HepG2 (cell line): ENCODE results near the gene TMEM151A. TPM values are rescaled to one million over a fixed set of nuclear protein-coding genes. Genes with fewer than 3 reads are reported as not detected.

Source experiments
- AGO2 ChIP-seq: fragments of 200-400 bp; formaldehyde crosslinking; optimal IDR thresholded peaks from 2 replicates; pipeline ENCODE3; 2017; ENCODE audit warnings: mild to moderate bottlenecking, low read depth, low read length, moderate library complexity
- ATF7 ChIP-seq, 2 experiments: fragments of 450-650 bp in 1 of 2; sonication (generic) in 1 of 2; formaldehyde crosslinking in 1 of 2; IDR thresholded peaks; 2 replicates each; pipeline versions ENCODE4 v1.4.0 to v1.6.1; 2016 to 2020; ENCODE audit warnings: antibody characterized with exemption in 1 of 2, mild to moderate bottlenecking in 1 of 2, missing genetic modification reagents in 1 of 2
- ATF7-NPFF ChIP-seq: sonication (generic); formaldehyde crosslinking; IDR thresholded peaks from 2 replicates; pipeline ENCODE4 v1.8.1; 2023; ENCODE audit warnings: mild to moderate bottlenecking, low read depth, missing genetic modification reagents, moderate library complexity
- CBX1 ChIP-seq: IDR thresholded peaks from one replicate; pipeline ENCODE4 v1.6.1; 2016; ENCODE audit warnings: antibody characterized with exemption, low read depth
- FOXK1 ChIP-seq: sonication (generic); formaldehyde crosslinking; IDR thresholded peaks from 2 replicates; pipeline ENCODE4 v1.4.0; 2020; ENCODE audit warnings: low read depth, missing genetic modification reagents, borderline replicate concordance
- GLI4 ChIP-seq: sonication (generic); formaldehyde crosslinking; IDR thresholded peaks from 2 replicates; pipeline ENCODE4 v1.5.1; 2020; ENCODE audit warnings: missing genetic modification reagents, mild to moderate bottlenecking, moderate library complexity, borderline replicate concordance
- IKZF4 ChIP-seq: sonication (generic); formaldehyde crosslinking; IDR thresholded peaks from 2 replicates; pipeline ENCODE4 v1.5.1; 2020; ENCODE audit warnings: borderline replicate concordance, mild to moderate bottlenecking, low read depth, missing genetic modification reagents; ENCODE audit errors: not compliant biosample characterization
- NKX3-1 ChIP-seq: sonication (generic); formaldehyde crosslinking; IDR thresholded peaks from 2 replicates; pipeline ENCODE4 v1.5.0; 2020; ENCODE audit warnings: missing genetic modification reagents
- ONECUT2 ChIP-seq: sonication (generic); formaldehyde crosslinking; IDR thresholded peaks from 2 replicates; pipeline ENCODE4 v1.4.0; 2020; ENCODE audit warnings: missing genetic modification reagents
- PAWR ChIP-seq: sonication (generic); formaldehyde crosslinking; IDR thresholded peaks from 2 replicates; pipeline ENCODE4 v1.4.0; 2020; ENCODE audit warnings: missing genetic modification reagents, mild to moderate bottlenecking, borderline replicate concordance
- POLR2AphosphoS2 ChIP-seq: IDR thresholded peaks from 2 replicates; pipeline ENCODE4 v1.6.1; 2011; ENCODE audit warnings: low read depth, low read length, improper control_type of control experiment
- PPARG ChIP-seq: conservative IDR thresholded peaks from 2 replicates; pipeline ENCODE4 v1.6.1; 2016; ENCODE audit warnings: missing biosample characterization, missing genetic modification reagents
- RXRA ChIP-seq: sonication (generic); formaldehyde crosslinking; IDR thresholded peaks from 2 replicates; pipeline ENCODE4 v1.5.1; 2020; ENCODE audit warnings: missing genetic modification reagents
- SSRP1 ChIP-seq: IDR thresholded peaks from 2 replicates; pipeline ENCODE4 v1.6.1; 2016; ENCODE audit warnings: control low read depth
- THAP11 ChIP-seq: IDR thresholded peaks from 2 replicates; pipeline ENCODE4 v1.6.1; 2016; ENCODE audit warnings: missing biosample characterization, missing genetic modification reagents
- ZBTB8A ChIP-seq: sonication (generic); formaldehyde crosslinking; IDR thresholded peaks from 2 replicates; pipeline ENCODE4 v1.4.0; 2020; ENCODE audit warnings: mild to moderate bottlenecking, low read depth, missing genetic modification reagents, borderline replicate concordance
- ZNF17 ChIP-seq: sonication (generic); formaldehyde crosslinking; IDR thresholded peaks from 2 replicates; pipeline ENCODE4 v1.5.0; 2020; ENCODE audit warnings: mild to moderate bottlenecking, missing genetic modification reagents
- ZNF253 ChIP-seq: sonication (generic); formaldehyde crosslinking; IDR thresholded peaks from 2 replicates; pipeline ENCODE4 v1.8.0; 2022; ENCODE audit warnings: mild to moderate bottlenecking, missing genetic modification reagents, borderline replicate concordance
- ZNF260 ChIP-seq: sonication (generic); formaldehyde crosslinking; IDR thresholded peaks from 2 replicates; pipeline ENCODE4 v1.4.0; 2020; ENCODE audit warnings: missing genetic modification reagents, low read depth, mild to moderate bottlenecking, borderline replicate concordance
- ZNF605 ChIP-seq: sonication (generic); formaldehyde crosslinking; IDR thresholded peaks from 2 replicates; pipeline ENCODE4 v1.8.0; 2022; ENCODE audit warnings: mild to moderate bottlenecking, missing genetic modification reagents
- ZNF614 ChIP-seq: IDR thresholded peaks from 2 replicates; pipeline ENCODE4 v1.6.1; 2018; ENCODE audit warnings: missing biosample characterization, missing genetic modification reagents, inconsistent platforms, borderline replicate concordance
- ZNF768 ChIP-seq: sonication (generic); formaldehyde crosslinking; IDR thresholded peaks from 2 replicates; pipeline ENCODE4 v1.4.0; 2020; ENCODE audit warnings: missing genetic modification reagents
- ZNF792 ChIP-seq: IDR thresholded peaks from 2 replicates; pipeline ENCODE4 v1.6.1; 2016
- ZSCAN22 ChIP-seq: sonication (generic); formaldehyde crosslinking; IDR thresholded peaks from 2 replicates; pipeline ENCODE4 v1.4.0; 2020; ENCODE audit warnings: mild to moderate bottlenecking, missing genetic modification reagents
- polyA plus RNA-seq, 8 experiments: library from polyadenylated mRNA; depleted of rRNA in 3 of 8; stranded (reverse) in 7 of 8; unstranded in 1 of 8; fragments of >200 nt; fragmentation: Illumina TruSeq in 4 of 8; extraction: Trizol in 4 of 8; gene quantifications; 2 replicates each; pipeline versions ENCODE4 v1.2.1 to v1.2.3, GENCODE V29; 2011 to 2016; ENCODE audit warnings: low read depth in 4 of 8, missing spikeins in 1 of 8, mixed read lengths in 1 of 8; ENCODE audit not compliant: insufficient read depth in 1 of 8
- total RNA-seq, 5 experiments: library from RNA; depleted of rRNA; stranded (reverse); fragments of >200 nt; fragmentation: Illumina TruSeq; extraction: Trizol; gene quantifications; 2 replicates each; pipeline ENCODE4 v1.2.3, GENCODE V29; 2016; ENCODE audit warnings: low read depth in 1 of 5
- TF ChIP-seq, protein P1 (sequence below): fragments of 450-650 bp; IDR thresholded peaks from 2 replicates; pipeline ENCODE4 v1.6.1; 2017; ENCODE audit warnings: mild to moderate bottlenecking
- TF ChIP-seq, protein P2 (sequence below): sonication (generic); formaldehyde crosslinking; IDR thresholded peaks from 2 replicates; pipeline ENCODE4 v1.4.0; 2020; ENCODE audit warnings: missing genetic modification reagents, borderline replicate concordance
- TF ChIP-seq, protein P3 (sequence below): IDR thresholded peaks from 2 replicates; pipeline ENCODE4 v1.6.1; 2012; ENCODE audit warnings: inconsistent platforms

Gene TMEM151A
- total and polyA plus RNA-seq, 2 of the 13 experiments (the other 11 are each of a cell fraction or from before 2014, with no cell fraction given): 0.18 to 0.33 TPM

DNA sequence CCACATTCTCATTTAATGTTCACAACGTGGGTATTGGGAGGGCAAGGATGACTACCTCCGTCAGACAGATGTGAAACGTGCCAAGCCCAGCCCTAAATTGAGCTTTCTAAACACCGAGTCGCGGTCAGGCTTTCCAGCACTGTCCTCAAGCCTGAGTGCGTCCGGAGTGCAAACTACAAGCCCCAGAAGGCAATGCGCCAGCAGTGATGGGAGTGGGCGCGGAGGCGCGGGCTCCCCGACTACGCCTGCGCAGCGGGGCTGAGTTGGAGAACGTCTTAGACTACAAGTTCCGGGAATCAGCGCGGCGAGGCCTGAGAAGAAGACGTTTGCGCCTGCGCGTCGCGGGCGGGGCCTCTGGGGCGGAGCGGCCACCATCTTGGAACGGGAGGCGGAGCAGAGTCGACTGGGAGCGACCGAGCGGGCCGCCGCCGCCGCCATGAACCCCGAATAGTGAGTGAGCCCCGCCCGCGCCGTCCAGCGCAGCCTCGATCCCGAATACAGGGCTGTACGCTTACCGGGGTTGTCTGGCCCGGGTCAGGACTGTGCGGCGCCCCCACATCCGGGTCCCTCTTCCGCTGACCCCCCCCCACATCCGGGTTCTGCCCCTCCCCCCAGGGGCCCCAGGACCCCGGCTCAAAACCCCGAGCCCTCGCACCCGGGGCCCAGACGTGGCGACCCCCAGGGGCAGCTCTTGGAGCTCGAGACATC lies 23.3 kb upstream of the TMEM151A start, which contains the start of gene RAB1B (continued):
- TF ChIP-seq ZNF253 (CRISPR knock-in tag) (no peak), IKZF4 (CRISPR knock-in tag) (peak; percentile 40), PPARG (no peak), ONECUT2 (no peak), NKX3-1 (CRISPR knock-in tag) (no peak), FOXK1 (CRISPR knock-in tag) (peak; percentile 56; the same call in 1 of the 2 replicates), ATF7 (IDR thresholded peaks at IDR 0.05) (no peak), ATF7 (CRISPR knock-in tag; IDR thresholded peaks at IDR 0.05) (no peak), ZNF792 (CRISPR knock-in tag) (no peak), ZNF17 (CRISPR knock-in tag) (no peak), THAP11 (CRISPR knock-in tag) (peak; percentile 97), ZNF605 (CRISPR knock-in tag) (no peak), AGO2 (no peak), ZNF768 (CRISPR knock-in tag) (no peak), ZBTB8A (CRISPR knock-in tag) (no peak), RXRA (no peak; the same call in none of the 2 replicates), PAWR (CRISPR knock-in tag) (no peak), ZSCAN22 (CRISPR knock-in tag) (no peak), CBX1 (no peak), SSRP1 (CRISPR knock-in tag) (no peak; the same call in 1 of the 2 replicates), ATF7-NPFF (CRISPR knock-in tag) (no peak), ZNF614 (CRISPR knock-in tag) (no peak), GLI4 (CRISPR knock-in tag) (no peak), ZNF260 (CRISPR knock-in tag) (no peak), POLR2AphosphoS2 (no peak)
- TF ChIP-seq, protein P1, sequence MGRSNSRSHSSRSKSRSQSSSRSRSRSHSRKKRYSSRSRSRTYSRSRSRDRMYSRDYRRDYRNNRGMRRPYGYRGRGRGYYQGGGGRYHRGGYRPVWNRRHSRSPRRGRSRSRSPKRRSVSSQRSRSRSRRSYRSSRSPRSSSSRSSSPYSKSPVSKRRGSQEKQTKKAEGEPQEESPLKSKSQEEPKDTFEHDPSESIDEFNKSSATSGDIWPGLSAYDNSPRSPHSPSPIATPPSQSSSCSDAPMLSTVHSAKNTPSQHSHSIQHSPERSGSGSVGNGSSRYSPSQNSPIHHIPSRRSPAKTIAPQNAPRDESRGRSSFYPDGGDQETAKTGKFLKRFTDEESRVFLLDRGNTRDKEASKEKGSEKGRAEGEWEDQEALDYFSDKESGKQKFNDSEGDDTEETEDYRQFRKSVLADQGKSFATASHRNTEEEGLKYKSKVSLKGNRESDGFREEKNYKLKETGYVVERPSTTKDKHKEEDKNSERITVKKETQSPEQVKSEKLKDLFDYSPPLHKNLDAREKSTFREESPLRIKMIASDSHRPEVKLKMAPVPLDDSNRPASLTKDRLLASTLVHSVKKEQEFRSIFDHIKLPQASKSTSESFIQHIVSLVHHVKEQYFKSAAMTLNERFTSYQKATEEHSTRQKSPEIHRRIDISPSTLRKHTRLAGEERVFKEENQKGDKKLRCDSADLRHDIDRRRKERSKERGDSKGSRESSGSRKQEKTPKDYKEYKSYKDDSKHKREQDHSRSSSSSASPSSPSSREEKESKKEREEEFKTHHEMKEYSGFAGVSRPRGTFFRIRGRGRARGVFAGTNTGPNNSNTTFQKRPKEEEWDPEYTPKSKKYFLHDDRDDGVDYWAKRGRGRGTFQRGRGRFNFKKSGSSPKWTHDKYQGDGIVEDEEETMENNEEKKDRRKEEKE: no peak
- TF ChIP-seq, protein P2, sequence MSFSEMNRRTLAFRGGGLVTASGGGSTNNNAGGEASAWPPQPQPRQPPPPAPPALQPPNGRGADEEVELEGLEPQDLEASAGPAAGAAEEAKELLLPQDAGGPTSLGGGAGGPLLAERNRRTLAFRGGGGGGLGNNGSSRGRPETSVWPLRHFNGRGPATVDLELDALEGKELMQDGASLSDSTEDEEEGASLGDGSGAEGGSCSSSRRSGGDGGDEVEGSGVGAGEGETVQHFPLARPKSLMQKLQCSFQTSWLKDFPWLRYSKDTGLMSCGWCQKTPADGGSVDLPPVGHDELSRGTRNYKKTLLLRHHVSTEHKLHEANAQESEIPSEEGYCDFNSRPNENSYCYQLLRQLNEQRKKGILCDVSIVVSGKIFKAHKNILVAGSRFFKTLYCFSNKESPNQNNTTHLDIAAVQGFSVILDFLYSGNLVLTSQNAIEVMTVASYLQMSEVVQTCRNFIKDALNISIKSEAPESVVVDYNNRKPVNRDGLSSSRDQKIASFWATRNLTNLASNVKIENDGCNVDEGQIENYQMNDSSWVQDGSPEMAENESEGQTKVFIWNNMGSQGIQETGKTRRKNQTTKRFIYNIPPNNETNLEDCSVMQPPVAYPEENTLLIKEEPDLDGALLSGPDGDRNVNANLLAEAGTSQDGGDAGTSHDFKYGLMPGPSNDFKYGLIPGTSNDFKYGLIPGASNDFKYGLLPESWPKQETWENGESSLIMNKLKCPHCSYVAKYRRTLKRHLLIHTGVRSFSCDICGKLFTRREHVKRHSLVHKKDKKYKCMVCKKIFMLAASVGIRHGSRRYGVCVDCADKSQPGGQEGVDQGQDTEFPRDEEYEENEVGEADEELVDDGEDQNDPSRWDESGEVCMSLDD (CRISPR knock-in tag): no peak
- TF ChIP-seq, protein P3, sequence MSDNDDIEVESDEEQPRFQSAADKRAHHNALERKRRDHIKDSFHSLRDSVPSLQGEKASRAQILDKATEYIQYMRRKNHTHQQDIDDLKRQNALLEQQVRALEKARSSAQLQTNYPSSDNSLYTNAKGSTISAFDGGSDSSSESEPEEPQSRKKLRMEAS: 0 out of 2 replicates have a peak, but pooled peaks have one; percentile 34
